Gastroesophageal sphincter (tissue), 4 donors: Measurements from ENCODE around the gene ZNF516. TPM values are rescaled to one million over a fixed set of nuclear protein-coding genes. Genes with fewer than 3 reads are reported as not detected.

Experiments used
- ATAC-seq: fragments of 150-250 bp; one replicate; pipeline ENCODE4 v1.9.1; 2016; ENCODE audit warnings: mild to moderate bottlenecking, moderate library complexity
- H3K27ac ChIP-seq, 4 donors: fragments of 200-600 bp; sonication (generic) in 3 of 4; 1 replicate in 3 of 4; 2 replicates in 1 of 4; pipeline ENCODE4 v1.5.1; 2016 to 2019
- H3K27me3 ChIP-seq: fragments of 200-600 bp; sonication (generic); one replicate; pipeline ENCODE4 v1.5.1; 2019
- H3K36me3 ChIP-seq, 2 donors: fragments of 200-600 bp; sonication (generic); one replicate each; pipeline ENCODE4 v1.5.1; 2019; ENCODE audit warnings: control low read depth in 1 of 2
- H3K4me1 ChIP-seq, 3 donors: fragments of 200-600 bp; sonication (generic); 1 replicate in 2 of 3; 2 replicates in 1 of 3; pipeline ENCODE4 v1.5.1; 2016 to 2019; ENCODE audit warnings: control low read depth in 2 of 3
- H3K4me3 ChIP-seq, 2 donors: fragments of 200-600 bp; sonication (generic); one replicate each; pipeline ENCODE4 v1.5.1; 2019; ENCODE audit warnings: mild to moderate bottlenecking in 1 of 2, moderate library complexity in 1 of 2
- H3K9me3 ChIP-seq, 3 donors: fragments of 200-600 bp; sonication (generic); one replicate each; pipeline ENCODE4 v1.5.1; 2017 to 2019; ENCODE audit warnings: control low read depth in 2 of 3
- EP300 ChIP-seq: sonication (generic); formaldehyde crosslinking; IDR thresholded peaks from one replicate; pipeline ENCODE4 v1.6.1; 2017; ENCODE audit warnings: antibody characterized with exemption, mild to moderate bottlenecking
- POLR2A ChIP-seq, 2 donors: fragments of 450-650 bp; IDR thresholded peaks; one replicate each; pipeline ENCODE4 v1.6.1; 2017; ENCODE audit warnings: antibody characterized with exemption in 2 of 2, mild to moderate bottlenecking in 2 of 2, moderate library complexity in 1 of 2
- POLR2AphosphoS5 ChIP-seq: sonication (generic); formaldehyde crosslinking; IDR thresholded peaks from one replicate; pipeline ENCODE4 v1.6.1; 2017; ENCODE audit warnings: antibody characterized with exemption
- WGBS, 2 donors: methylation state at CpG; one replicate each; pipeline ENCODE4 v1.1.5; 2018; ENCODE audit warnings: low coverage in 1 of 2; 5-methylcytosine and 5-hydroxymethylcytosine counted together
- total RNA-seq, 4 donors: library from RNA; depleted of rRNA; stranded (reverse); fragments of >200 nt; gene quantifications; one replicate each; pipeline ENCODE4 v1.1.0, GENCODE V29; 2016
- TF ChIP-seq, protein P1 (sequence below), 4 experiments: fragments of 200-600 bp in 2 of 4; fragments of 450-650 bp in 2 of 4; sonication (generic) in 1 of 4; IDR thresholded peaks; one replicate each; pipeline ENCODE4 v1.5.1; 2017 to 2019; ENCODE audit warnings: antibody characterized with exemption in 4 of 4, mild to moderate bottlenecking in 2 of 4, moderate library complexity in 2 of 4

The ZNF516 gene
- total RNA-seq, 4 donors from 2014 or later = 17.8 to 43.8 (median 29.9) TPM

DNA sequence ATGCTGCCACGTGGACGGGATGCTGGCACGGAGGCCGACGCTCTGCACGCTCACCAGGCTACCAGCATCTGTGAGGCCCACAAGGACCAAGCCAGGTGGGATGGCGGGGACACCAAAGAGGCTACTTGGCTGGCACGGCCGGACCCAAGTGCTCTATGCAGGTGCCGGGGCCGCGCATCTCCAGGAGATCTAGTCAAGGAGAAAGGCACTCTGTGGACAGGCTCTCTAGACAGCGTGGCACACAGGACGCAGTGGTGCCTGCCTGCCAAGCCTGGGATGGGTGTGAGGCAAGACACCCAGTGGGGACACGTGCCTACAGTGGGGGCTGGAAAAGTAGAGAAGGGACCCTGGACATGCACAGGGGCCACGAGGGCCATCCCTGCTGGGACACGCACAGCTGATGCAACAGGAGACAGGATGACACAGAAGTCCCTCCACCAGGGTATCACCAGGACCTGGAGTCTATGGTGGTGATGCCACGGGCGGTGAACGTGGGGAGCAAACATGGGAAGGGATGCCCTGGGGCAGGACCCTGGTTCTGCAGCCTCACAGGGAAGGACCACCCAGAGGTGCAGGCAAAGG is 28.5 kb downstream of the ZNF516 start:
- no peak overlapping the region for H3K27ac ChIP-seq
- peak; percentile 22 for ATAC-seq
- no peak overlapping the region for H3K4me3 ChIP-seq
- H3K4me1 ChIP-seq = peaks cover 0 to 52% (median 3%) of the 10 kb centered on the region in 3 donors
- H3K27me3 ChIP-seq = no peaks in the 10 kb centered on the region
- TF ChIP-seq EP300 (no peak), POLR2AphosphoS5 (no peak), POLR2A (IDR thresholded peaks at IDR 0.05) (no peak)
- TF ChIP-seq, protein P1, sequence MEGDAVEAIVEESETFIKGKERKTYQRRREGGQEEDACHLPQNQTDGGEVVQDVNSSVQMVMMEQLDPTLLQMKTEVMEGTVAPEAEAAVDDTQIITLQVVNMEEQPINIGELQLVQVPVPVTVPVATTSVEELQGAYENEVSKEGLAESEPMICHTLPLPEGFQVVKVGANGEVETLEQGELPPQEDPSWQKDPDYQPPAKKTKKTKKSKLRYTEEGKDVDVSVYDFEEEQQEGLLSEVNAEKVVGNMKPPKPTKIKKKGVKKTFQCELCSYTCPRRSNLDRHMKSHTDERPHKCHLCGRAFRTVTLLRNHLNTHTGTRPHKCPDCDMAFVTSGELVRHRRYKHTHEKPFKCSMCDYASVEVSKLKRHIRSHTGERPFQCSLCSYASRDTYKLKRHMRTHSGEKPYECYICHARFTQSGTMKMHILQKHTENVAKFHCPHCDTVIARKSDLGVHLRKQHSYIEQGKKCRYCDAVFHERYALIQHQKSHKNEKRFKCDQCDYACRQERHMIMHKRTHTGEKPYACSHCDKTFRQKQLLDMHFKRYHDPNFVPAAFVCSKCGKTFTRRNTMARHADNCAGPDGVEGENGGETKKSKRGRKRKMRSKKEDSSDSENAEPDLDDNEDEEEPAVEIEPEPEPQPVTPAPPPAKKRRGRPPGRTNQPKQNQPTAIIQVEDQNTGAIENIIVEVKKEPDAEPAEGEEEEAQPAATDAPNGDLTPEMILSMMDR (IDR thresholded peaks at IDR 0.05) = no peak
- no CpG with 5 or more reads among the region's 20 CpGs for WGBS, 2 donors
- no peaks in the 10 kb centered on the region for H3K9me3 ChIP-seq
- H3K36me3 ChIP-seq = peaks cover 0 to 12% of the 10 kb centered on the region in 2 donors

DNA sequence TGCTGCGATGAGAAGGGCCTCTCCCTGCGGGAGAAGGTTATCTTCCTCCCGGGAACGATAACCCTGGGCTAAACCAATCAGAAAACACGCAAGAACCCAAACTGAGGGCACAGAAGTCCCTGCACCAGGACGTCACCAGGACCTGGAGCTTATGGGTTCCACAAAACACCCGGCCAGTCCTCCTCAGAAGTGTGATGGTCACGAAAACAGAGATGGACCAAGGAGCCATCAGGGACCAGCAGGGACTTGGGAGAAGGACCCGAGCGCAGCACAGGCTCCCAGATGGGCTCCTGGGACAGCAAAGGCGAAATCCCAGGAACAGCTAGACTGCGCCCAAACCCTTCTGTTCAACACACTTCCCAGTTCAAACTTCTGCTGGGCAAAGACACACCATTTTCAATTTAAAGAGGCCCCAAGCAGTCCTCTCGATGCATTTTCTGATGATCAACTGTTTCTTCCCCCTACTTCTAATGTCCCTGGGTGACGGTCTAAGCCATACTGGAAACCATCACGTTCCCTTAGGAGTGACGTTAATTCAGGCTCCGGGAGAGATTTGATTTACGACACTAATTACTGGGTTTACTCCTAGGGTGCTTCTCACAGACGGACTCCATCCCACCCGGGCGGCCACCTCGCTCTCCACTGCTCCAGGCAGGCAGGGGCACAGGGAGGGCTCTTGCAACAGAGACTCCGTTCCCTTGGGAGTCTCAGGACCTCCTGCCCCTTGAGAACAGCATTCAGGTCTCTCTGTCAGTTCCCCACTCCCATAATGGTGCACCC is 29.2 kb downstream of the ZNF516 start:
- Histone ChIP-seq H3K4me3 (no peak overlapping the region), H3K27me3 (no peaks in the 10 kb centered on the region), H3K27ac (no peak overlapping the region), H3K4me1 (peaks cover 0 to 45% (median 4%) of the 10 kb centered on the region in 3 donors), H3K36me3 (peaks cover 0 to 16% of the 10 kb centered on the region in 2 donors), H3K9me3 (no peaks in the 10 kb centered on the region)
- TF ChIP-seq EP300 = no peak
- no peak for TF ChIP-seq POLR2AphosphoS5
- TF ChIP-seq, protein P1 (IDR thresholded peaks at IDR 0.05) = no peak
- TF ChIP-seq POLR2A (IDR thresholded peaks at IDR 0.05) = no peak
- no peak for ATAC-seq
- 40 to 84% methylated on average over 1 to 13 of the region's 23 CpGs for WGBS, 2 donors

DNA sequence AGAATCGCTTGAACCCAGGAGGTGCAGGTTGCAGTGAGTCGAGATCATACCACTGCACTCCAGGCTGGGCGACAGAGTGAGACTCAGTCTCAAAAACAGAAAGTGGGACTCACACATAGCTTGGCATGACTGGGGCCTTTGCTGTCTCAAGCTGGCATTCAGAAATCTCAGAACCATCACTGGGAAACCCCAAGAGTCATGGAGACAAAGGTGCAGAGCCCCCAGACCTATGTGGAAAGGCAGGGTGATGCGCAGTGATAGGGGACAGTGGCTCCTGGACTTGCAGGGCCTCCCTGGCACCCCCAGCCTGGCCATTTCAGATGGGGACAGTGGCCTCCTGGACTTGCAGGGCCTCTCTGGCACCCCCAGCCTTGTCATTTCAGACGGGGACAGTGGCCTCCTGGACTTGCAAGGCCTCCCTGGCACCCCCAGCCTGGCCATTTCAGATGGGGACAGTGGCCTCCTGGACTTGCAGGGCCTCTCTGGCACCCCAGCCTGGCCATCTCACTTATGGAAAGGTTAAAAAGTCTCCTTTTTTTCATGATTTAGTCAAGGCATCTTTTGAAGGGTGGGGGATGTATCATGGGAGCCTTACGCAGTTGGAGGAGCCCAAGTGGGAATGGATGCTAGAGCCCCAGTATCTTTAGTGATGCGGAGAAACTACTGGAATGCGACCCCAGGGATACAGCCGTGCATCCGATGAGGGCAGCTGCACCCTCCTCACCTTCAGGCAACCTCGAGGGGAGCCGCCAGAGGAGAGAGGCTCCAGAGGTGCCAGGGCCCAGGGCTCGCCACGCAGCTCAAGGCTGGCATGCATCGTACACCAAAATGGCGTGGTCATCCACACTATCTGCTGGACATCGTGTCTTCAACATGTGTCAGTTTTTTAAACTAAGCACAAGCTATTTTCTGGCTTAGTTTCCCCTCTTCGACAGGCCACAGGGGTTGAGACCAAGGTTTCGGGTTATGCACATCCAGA is 30.5 kb downstream of the ZNF516 start:
- TF ChIP-seq, protein P1 (IDR thresholded peaks at IDR 0.05) = no peak
- TF ChIP-seq POLR2AphosphoS5 (no peak), EP300 (no peak), POLR2A (IDR thresholded peaks at IDR 0.05) (no peak)
- no peak overlapping the region for H3K4me3 ChIP-seq
- peaks cover 0 to 45% (median 13%) of the 10 kb centered on the region in 3 donors for H3K4me1 ChIP-seq
- H3K9me3 ChIP-seq = no peaks in the 10 kb centered on the region
- H3K27me3 ChIP-seq = no peaks in the 10 kb centered on the region
- H3K27ac ChIP-seq = no peak overlapping the region
- 77 to 90% methylated on average over 2 to 6 of the region's 19 CpGs for WGBS, 2 donors
- peaks cover 0 to 16% of the 10 kb centered on the region in 2 donors for H3K36me3 ChIP-seq
- ATAC-seq = no peak

DNA sequence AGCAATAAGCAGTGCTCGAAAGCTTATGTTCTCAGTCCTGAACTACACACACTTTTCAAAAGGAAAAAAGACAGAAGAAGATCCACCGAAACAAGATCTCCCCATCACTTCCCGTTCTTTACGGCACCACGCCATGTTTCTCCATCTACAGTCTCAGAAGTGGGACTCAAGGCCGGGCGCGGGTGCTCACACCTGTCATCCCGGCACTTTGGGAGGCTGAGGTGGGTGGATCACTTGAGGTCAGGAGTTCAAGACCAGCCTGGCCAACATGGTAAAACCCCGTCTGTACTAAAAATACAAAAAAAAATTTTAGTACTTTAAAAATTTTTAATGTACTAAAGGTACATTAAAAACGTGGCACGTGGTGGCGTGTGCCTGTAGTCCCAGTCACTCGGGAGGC is 31.2 kb downstream of the ZNF516 start:
- Histone ChIP-seq H3K9me3 (no peaks in the 10 kb centered on the region), H3K36me3 (peaks cover 0 to 16% of the 10 kb centered on the region in 2 donors), H3K27ac (no peak overlapping the region), H3K4me1 (peaks cover 0 to 46% (median 13%) of the 10 kb centered on the region in 3 donors), H3K4me3 (no peak overlapping the region), H3K27me3 (no peaks in the 10 kb centered on the region)
- 94 to 95% methylated on average over 11 to 13 of the region's 14 CpGs for WGBS, 2 donors
- no peak for ATAC-seq
- TF ChIP-seq POLR2A (IDR thresholded peaks at IDR 0.05) (no peak), EP300 (no peak), POLR2AphosphoS5 (no peak)
- TF ChIP-seq, protein P1 (IDR thresholded peaks at IDR 0.05) = no peak
